ENCODE data around the gene ATOX1.

GRCh38 chr5:151739395-151739794, 19.0 kb downstream of the ATOX1 start:
- no peak for TF ChIP-seq POLR2A (IDR thresholded peaks at IDR 0.05)
- TF ChIP-seq CTCF (IDR thresholded peaks at IDR 0.05): no peak
